ENCODE data around the gene TSPEAR.

Gene TSPEAR

GRCh38 chr21:44525391-44526095, 185.8 kb downstream of the TSPEAR start:
- in situ Hi-C loops (cut with MboI; ENCODE audit: low pct_unique_long_range_greater_than_20kb, low sequenced_read_pairs, unreplicated experiment) = no loop called here
- no peak for TF ChIP-seq CTCF (IDR thresholded peaks at IDR 0.05; ENCODE audit: extremely low read depth, insufficient read depth, missing control alignments)

GRCh38 chr21:44524414-44525371, 186.7 kb downstream of the TSPEAR start:
- no peak for DNase-seq (ENCODE audit: low spot score)
- no peak for TF ChIP-seq CTCF (IDR thresholded peaks at IDR 0.05; ENCODE audit: extremely low read depth, insufficient read depth, missing control alignments)
- in situ Hi-C loops (cut with MboI; ENCODE audit: low pct_unique_long_range_greater_than_20kb, low sequenced_read_pairs, unreplicated experiment) = loop anchor here (25.0 kb wide), 1 partner anchor 413 kb away; the partner anchor contains the start of gene SLX9

More at GRCh38 chr21:44525391-44526095, 185.8 kb downstream of the TSPEAR start:
- DNase-seq (ENCODE audit: low spot score) = no peak

- TF ChIP-seq CTCF (IDR thresholded peaks at IDR 0.05; ENCODE audit: extremely low read depth, insufficient read depth, missing control alignments) = no peak
- in situ Hi-C loops (cut with MboI; ENCODE audit: low pct_unique_long_range_greater_than_20kb, low sequenced_read_pairs, unreplicated experiment) = loop anchor here (25.0 kb wide), 1 partner anchor 414 kb away; the partner anchor contains the start of gene SLX9
- no peak for DNase-seq (ENCODE audit: low spot score)
These were observed 187.6 kb downstream of the TSPEAR start for GRCh38 chr21:44523567-44524413.

GRCh38 chr21:44522753-44523204, 188.6 kb downstream of the TSPEAR start:
- in situ Hi-C loops (cut with MboI; ENCODE audit: low pct_unique_long_range_greater_than_20kb, low sequenced_read_pairs, unreplicated experiment) = loop anchor here (25.0 kb wide), 1 partner anchor 415 kb away; the partner anchor contains the start of gene SLX9
- TF ChIP-seq CTCF (IDR thresholded peaks at IDR 0.05; ENCODE audit: extremely low read depth, insufficient read depth, missing control alignments) = no peak
- no peak for DNase-seq (ENCODE audit: low spot score)

- in situ Hi-C loops (cut with MboI; ENCODE audit: low pct_unique_long_range_greater_than_20kb, low sequenced_read_pairs, unreplicated experiment) = loop anchor here (25.0 kb wide), 1 partner anchor 415 kb away; the partner anchor contains the start of gene SLX9
- no peak for DNase-seq (ENCODE audit: low spot score)
- TF ChIP-seq CTCF (IDR thresholded peaks at IDR 0.05; ENCODE audit: extremely low read depth, insufficient read depth, missing control alignments) = no peak
These were observed 189.2 kb downstream of the TSPEAR start for GRCh38 chr21:44521928-44522752.

Data from GM13977 (cell line).